Nephron progenitor cell (in vitro differentiated cells): ENCODE measurements around the gene FARP2.

Experiments used
- DNase-seq: peaks from one replicate; pipeline ENCODE4 v3.0.0; 2021
- H3K27ac Mint-ChIP-seq: 2 replicates; pipeline ENCODE4 v1.8.0; 2021; ENCODE audit warnings: mild to moderate bottlenecking, moderate library complexity, mixed read lengths
- H3K27me3 Mint-ChIP-seq: 2 replicates; pipeline ENCODE4 v1.8.0; 2021; ENCODE audit warnings: mild to moderate bottlenecking, low read depth, mixed read lengths; ENCODE audit not compliant: poor library complexity
- H3K36me3 Mint-ChIP-seq: 2 replicates; pipeline ENCODE4 v1.8.0; 2021; ENCODE audit warnings: low read depth, mixed read lengths
- H3K4me1 Mint-ChIP-seq: 2 replicates; pipeline ENCODE4 v1.8.0; 2021; ENCODE audit warnings: mixed read lengths
- H3K4me3 Mint-ChIP-seq: 2 replicates; pipeline ENCODE4 v1.8.0; 2021; ENCODE audit warnings: mild to moderate bottlenecking, moderate library complexity, mixed read lengths
- H3K9me3 Mint-ChIP-seq: 2 replicates; pipeline ENCODE4 v1.8.0; 2021; ENCODE audit warnings: mild to moderate bottlenecking, moderate library complexity, mixed read lengths
- TF ChIP-seq, protein P1 (sequence below): fragments of 200-600 bp; sonication (generic); IDR thresholded peaks from 2 replicates; pipeline ENCODE4 v1.5.0; 2021; ENCODE audit warnings: antibody characterized with exemption

FARP2 gene

DNA sequence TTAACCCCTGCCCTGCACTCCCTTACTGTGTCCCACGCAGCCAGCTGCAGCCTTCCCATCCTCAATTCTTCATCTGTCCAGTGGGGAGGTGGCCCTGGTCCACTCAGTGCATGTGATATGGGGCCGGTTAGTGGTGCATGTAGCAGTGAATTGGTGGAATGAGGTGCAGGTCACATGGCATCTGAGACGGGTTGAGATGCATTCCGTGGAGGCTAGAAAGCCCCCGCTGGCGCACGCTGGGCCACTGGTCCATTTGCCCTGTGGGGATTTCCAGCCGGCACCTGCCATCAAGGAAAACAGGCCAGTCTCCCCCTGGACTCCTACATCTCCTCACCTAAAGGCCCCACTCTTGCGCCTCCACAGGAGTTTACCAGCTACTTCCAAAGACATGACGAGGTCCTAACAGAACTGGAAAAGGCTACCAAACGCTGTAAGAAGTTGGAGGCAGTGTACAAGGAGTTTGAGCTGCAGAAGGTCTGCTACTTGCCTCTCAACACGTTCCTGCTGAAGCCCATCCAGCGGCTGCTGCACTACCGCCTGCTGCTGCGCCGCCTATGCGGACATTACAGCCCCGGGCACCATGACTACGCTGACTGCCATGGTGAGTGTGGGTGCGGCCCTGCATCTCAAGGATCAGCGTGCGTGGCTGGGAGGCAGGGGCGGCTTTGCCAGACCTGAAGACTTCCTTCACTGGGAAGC lies 111.8 kb downstream of the FARP2 start:
- H3K27ac Mint-ChIP-seq: no peak overlapping the region
- TF ChIP-seq, protein P1, sequence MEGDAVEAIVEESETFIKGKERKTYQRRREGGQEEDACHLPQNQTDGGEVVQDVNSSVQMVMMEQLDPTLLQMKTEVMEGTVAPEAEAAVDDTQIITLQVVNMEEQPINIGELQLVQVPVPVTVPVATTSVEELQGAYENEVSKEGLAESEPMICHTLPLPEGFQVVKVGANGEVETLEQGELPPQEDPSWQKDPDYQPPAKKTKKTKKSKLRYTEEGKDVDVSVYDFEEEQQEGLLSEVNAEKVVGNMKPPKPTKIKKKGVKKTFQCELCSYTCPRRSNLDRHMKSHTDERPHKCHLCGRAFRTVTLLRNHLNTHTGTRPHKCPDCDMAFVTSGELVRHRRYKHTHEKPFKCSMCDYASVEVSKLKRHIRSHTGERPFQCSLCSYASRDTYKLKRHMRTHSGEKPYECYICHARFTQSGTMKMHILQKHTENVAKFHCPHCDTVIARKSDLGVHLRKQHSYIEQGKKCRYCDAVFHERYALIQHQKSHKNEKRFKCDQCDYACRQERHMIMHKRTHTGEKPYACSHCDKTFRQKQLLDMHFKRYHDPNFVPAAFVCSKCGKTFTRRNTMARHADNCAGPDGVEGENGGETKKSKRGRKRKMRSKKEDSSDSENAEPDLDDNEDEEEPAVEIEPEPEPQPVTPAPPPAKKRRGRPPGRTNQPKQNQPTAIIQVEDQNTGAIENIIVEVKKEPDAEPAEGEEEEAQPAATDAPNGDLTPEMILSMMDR: no peak
- H3K9me3 Mint-ChIP-seq: peaks cover 9% of the 10 kb centered on the region
- H3K4me3 Mint-ChIP-seq: no peak overlapping the region
- H3K27me3 Mint-ChIP-seq: peaks cover 18% of the 10 kb centered on the region
- no peaks in the 10 kb centered on the region for H3K36me3 Mint-ChIP-seq
- no peaks in the 10 kb centered on the region for H3K4me1 Mint-ChIP-seq
- DNase-seq: no peak

DNA sequence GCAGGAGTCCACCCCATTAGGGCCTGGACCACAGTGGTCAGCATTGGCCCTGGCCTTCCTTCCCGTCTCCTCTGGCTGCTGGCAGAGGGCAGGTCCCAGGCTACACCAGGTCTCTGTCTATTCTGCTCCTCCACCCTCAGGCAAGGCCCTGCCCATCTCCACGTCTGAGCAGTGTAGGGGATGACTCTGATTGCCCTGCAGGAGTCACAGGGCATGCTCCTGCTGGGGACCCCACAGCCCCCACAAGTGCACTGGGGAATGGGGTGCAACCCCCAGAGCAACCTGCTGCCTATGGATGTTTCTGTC lies 112.3 kb downstream of the FARP2 start:
- H3K27ac Mint-ChIP-seq: no peak overlapping the region
- no peak for DNase-seq
- H3K36me3 Mint-ChIP-seq: no peaks in the 10 kb centered on the region
- no peaks in the 10 kb centered on the region for H3K4me1 Mint-ChIP-seq
- TF ChIP-seq, protein P1: no peak
- no peak overlapping the region for H3K4me3 Mint-ChIP-seq
- H3K9me3 Mint-ChIP-seq: peaks cover 9% of the 10 kb centered on the region
- peaks cover 18% of the 10 kb centered on the region for H3K27me3 Mint-ChIP-seq

DNA sequence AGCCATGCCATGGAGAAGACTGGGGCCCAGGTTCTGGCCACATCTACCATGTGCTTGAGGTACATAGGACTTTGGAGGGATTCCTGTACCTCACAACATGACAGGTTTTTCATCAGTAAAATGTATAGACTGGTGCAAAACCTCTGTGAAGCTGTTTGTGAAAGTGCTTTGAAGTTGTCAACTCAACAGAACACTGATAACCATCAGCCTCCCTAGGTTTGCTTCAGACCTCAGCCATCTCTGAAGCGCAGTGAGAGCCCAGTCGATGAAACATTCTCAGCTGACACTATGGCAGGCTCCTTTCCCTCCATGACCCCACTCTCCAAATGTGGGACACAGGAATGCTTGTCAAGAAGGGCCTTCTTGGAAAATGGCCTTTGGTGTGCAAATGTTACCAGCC lies 113.7 kb downstream of the FARP2 start:
- TF ChIP-seq, protein P1: no peak
- H3K36me3 Mint-ChIP-seq: no peaks in the 10 kb centered on the region
- H3K27ac Mint-ChIP-seq: no peak overlapping the region
- H3K4me1 Mint-ChIP-seq: no peaks in the 10 kb centered on the region
- H3K4me3 Mint-ChIP-seq: no peak overlapping the region
- peaks cover 9% of the 10 kb centered on the region for H3K9me3 Mint-ChIP-seq
- no peak for DNase-seq
- H3K27me3 Mint-ChIP-seq: peaks cover 18% of the 10 kb centered on the region

DNA sequence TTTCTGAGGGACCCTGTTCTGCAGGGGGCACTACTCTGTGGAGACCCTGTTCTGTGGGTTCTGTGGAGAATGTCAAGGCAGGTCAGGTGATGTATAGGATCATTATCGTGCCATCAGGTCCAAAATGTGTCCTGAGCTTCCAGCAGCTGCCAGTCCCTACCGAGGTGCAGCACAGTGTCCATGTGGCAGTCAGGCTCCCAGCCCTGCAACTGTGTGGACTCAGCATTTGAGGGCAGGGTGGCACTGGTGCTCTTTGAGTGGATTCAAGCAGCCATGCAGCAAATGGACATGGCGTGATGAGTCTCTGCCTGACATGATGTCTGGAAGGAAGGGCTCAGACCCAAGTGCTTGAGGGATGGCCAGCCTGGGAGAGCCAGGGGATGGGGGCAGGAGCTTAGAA lies 117.3 kb downstream of the FARP2 start:
- no peak overlapping the region for H3K27ac Mint-ChIP-seq
- TF ChIP-seq, protein P1: no peak
- DNase-seq: no peak
- peaks cover 6% of the 10 kb centered on the region for H3K36me3 Mint-ChIP-seq
- peaks cover 12% of the 10 kb centered on the region for H3K27me3 Mint-ChIP-seq
- no peaks in the 10 kb centered on the region for H3K4me1 Mint-ChIP-seq
- H3K9me3 Mint-ChIP-seq: peaks cover 9% of the 10 kb centered on the region
- H3K4me3 Mint-ChIP-seq: no peak overlapping the region

DNA sequence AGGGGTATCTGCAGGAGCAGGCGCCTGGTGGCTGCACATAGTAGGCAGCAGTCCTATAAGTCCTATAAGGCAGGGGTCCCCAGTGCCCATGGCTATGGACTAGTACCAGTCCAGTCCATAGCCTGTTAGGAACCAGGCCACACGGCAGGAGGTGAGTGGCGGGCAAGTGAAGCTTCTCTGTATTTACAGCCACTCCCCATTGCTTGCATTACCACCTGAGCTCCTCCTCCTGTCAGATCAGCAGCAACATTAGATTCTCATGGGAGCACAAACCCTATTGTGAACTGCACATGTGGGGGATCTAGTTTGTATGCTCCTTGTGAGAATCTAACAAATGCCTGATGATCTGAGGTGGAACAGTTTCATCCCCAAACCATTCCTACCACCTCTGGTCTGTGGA lies 119.2 kb downstream of the FARP2 start:
- H3K27me3 Mint-ChIP-seq: peaks cover 12% of the 10 kb centered on the region
- H3K4me1 Mint-ChIP-seq: no peaks in the 10 kb centered on the region
- peaks cover 9% of the 10 kb centered on the region for H3K36me3 Mint-ChIP-seq
- TF ChIP-seq, protein P1: no peak
- peaks cover 9% of the 10 kb centered on the region for H3K9me3 Mint-ChIP-seq
- no peak overlapping the region for H3K27ac Mint-ChIP-seq
- H3K4me3 Mint-ChIP-seq: no peak overlapping the region
- no peak for DNase-seq

DNA sequence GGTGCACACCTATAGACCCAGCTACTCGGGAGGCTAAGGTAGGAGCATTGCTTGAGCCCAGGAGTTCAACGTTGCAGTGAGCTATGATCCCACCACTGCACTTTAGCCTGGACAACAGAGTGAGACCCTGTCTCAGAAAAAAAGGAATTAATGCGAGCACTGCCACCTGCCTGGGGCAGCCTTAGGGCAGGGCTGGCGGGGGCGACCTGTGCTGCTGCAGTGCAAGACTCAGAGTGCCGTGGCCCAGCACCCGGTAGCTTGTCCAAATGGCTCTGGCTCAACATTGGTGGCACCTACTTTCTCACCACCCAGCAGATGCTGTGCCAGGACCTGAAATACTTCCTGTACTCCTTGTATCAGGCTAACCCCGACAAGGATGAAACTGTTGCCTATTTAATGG lies 122.1 kb downstream of the FARP2 start:
- H3K36me3 Mint-ChIP-seq: peaks cover 9% of the 10 kb centered on the region
- no peak overlapping the region for H3K27ac Mint-ChIP-seq
- no peaks in the 10 kb centered on the region for H3K27me3 Mint-ChIP-seq
- H3K4me1 Mint-ChIP-seq: peaks cover 16% of the 10 kb centered on the region
- no peaks in the 10 kb centered on the region for H3K9me3 Mint-ChIP-seq
- no peak for DNase-seq
- H3K4me3 Mint-ChIP-seq: no peak overlapping the region
- TF ChIP-seq, protein P1: no peak
